ENCODE data around the gene PRR14L.

PRR14L gene

GRCh38 chr22:31646186-31647019 is 103.5 kb downstream of the PRR14L start:
- no peak for TF ChIP-seq CTCF (conservative IDR thresholded peaks at IDR 0.05)
- no peak overlapping the region for H3K27ac ChIP-seq

GRCh38 chr22:31639436-31640039 is 110.4 kb downstream of the PRR14L start:
- no peak for TF ChIP-seq CTCF (conservative IDR thresholded peaks at IDR 0.05)

GRCh38 chr22:31637891-31638618 is 111.9 kb downstream of the PRR14L start:
- H3K27ac ChIP-seq: no peak overlapping the region
- TF ChIP-seq CTCF (conservative IDR thresholded peaks at IDR 0.05): no peak

More at GRCh38 chr22:31639436-31640039, 110.4 kb downstream of the PRR14L start:
- no peak overlapping the region for H3K27ac ChIP-seq

GRCh38 chr22:31637447-31637890 is 112.5 kb downstream of the PRR14L start:
- H3K27ac ChIP-seq: no peak overlapping the region
- no peak for TF ChIP-seq CTCF (conservative IDR thresholded peaks at IDR 0.05)

- H3K27ac ChIP-seq: peak overlapping the region; percentile 63
- no peak for TF ChIP-seq CTCF (conservative IDR thresholded peaks at IDR 0.05)
Measured at GRCh38 chr22:31635638-31636306, 114.2 kb downstream of the PRR14L start.

- H3K27ac ChIP-seq: peak overlapping the region; percentile 76
- no peak for TF ChIP-seq CTCF (conservative IDR thresholded peaks at IDR 0.05)
Measured at GRCh38 chr22:31631436-31631835, 118.5 kb downstream of the PRR14L start.
